Measurements from ENCODE around the gene NR3C2. TPM values are rescaled to one million over a fixed set of nuclear protein-coding genes. Genes with fewer than 3 reads are reported as not detected.

The NR3C2 gene
- total RNA-seq, 1 donor from 2014 or later: 0.79 TPM

DNA sequence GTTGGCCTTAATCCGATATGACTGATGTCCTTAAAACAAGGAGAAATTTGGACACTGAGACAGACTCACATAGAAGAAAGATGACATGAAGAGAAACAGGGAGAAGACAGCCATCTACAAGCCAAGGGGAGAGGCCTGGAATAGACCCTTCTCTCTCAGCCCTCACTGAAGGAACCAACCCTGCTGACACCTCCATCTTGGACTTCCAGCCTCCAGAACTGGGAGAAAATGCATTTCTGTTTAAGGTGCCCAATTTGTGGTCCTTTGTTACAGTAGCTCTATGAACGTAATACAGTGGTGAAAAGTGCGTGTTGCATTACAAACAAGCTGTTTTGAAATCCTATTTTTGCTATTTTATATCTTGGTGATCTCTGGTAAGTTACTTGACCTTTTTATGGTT is 366.8 kb downstream of the NR3C2 start:
- Histone ChIP-seq H3K27me3 (ENCODE audit: control insufficient read depth, insufficient read depth, low read length) (no peaks in the 10 kb centered on the region), H3K36me3 (ENCODE audit: control insufficient read depth, insufficient read depth, low read length) (peaks cover 6% of the 10 kb centered on the region), H3K4me3 (ENCODE audit: low read depth, low read length) (no peak overlapping the region)
- no peak for DNase-seq (ENCODE audit: low read depth)
- TF ChIP-seq, protein P1, sequence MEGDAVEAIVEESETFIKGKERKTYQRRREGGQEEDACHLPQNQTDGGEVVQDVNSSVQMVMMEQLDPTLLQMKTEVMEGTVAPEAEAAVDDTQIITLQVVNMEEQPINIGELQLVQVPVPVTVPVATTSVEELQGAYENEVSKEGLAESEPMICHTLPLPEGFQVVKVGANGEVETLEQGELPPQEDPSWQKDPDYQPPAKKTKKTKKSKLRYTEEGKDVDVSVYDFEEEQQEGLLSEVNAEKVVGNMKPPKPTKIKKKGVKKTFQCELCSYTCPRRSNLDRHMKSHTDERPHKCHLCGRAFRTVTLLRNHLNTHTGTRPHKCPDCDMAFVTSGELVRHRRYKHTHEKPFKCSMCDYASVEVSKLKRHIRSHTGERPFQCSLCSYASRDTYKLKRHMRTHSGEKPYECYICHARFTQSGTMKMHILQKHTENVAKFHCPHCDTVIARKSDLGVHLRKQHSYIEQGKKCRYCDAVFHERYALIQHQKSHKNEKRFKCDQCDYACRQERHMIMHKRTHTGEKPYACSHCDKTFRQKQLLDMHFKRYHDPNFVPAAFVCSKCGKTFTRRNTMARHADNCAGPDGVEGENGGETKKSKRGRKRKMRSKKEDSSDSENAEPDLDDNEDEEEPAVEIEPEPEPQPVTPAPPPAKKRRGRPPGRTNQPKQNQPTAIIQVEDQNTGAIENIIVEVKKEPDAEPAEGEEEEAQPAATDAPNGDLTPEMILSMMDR (IDR thresholded peaks at IDR 0.05; ENCODE audit: insufficient read depth, low read length, severe bottlenecking): no peak
- FAIRE-seq: peak; percentile 62

DNA sequence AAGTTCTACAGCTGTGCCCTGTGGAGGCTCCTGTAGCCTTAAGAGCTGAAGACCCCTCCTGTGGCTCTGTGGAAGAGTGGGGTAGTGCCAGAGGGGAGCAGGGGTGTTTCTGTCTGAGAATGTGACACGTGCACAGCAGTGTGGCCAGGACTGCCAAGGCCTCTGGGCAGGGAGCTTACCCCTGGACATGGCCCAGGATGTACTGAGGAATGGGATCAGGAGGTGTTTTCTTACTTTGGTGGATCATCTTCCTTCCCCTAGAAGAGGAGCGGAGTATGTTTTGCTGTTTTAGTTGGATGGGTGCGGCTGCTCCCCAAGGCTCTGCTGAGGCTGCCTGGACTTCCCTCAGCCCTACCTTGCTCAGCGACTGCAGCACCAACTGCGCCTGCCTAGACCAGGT is 367.8 kb downstream of the NR3C2 start:
- no peak overlapping the region for H3K4me3 ChIP-seq (ENCODE audit: low read depth, low read length)
- H3K36me3 ChIP-seq (ENCODE audit: control insufficient read depth, insufficient read depth, low read length): peaks cover 6% of the 10 kb centered on the region
- FAIRE-seq (peak; percentile 79), DNase-seq (ENCODE audit: low read depth) (no peak)
- TF ChIP-seq, protein P1 (IDR thresholded peaks at IDR 0.05; ENCODE audit: insufficient read depth, low read length, severe bottlenecking): no peak
- H3K27me3 ChIP-seq (ENCODE audit: control insufficient read depth, insufficient read depth, low read length): no peaks in the 10 kb centered on the region

DNA sequence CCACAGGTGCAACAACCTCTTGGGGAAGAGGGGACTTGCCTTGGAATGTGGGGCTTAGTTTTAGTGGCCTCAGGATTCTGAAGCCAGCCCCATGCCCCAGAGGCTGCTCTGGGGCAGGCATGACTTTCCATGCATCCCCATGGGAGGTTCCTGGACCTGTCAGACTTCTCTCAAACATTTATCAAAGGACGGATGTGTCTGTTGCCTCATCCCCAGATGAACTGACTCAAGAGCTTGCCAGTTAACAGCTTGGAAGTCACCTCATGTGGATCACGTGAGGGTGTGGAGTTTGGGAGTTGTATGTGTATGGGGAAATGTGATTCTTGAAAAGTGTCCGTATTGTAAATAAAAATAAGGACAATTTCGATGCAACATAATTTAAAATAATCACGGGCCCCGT is 368.9 kb downstream of the NR3C2 start:
- DNase-seq (ENCODE audit: low read depth) (no peak), FAIRE-seq (no peak)
- H3K36me3 ChIP-seq (ENCODE audit: control insufficient read depth, insufficient read depth, low read length): peaks cover 6% of the 10 kb centered on the region
- H3K4me3 ChIP-seq (ENCODE audit: low read depth, low read length): no peak overlapping the region
- TF ChIP-seq, protein P1 (IDR thresholded peaks at IDR 0.05; ENCODE audit: insufficient read depth, low read length, severe bottlenecking): no peak
- no peaks in the 10 kb centered on the region for H3K27me3 ChIP-seq (ENCODE audit: control insufficient read depth, insufficient read depth, low read length)

DNA sequence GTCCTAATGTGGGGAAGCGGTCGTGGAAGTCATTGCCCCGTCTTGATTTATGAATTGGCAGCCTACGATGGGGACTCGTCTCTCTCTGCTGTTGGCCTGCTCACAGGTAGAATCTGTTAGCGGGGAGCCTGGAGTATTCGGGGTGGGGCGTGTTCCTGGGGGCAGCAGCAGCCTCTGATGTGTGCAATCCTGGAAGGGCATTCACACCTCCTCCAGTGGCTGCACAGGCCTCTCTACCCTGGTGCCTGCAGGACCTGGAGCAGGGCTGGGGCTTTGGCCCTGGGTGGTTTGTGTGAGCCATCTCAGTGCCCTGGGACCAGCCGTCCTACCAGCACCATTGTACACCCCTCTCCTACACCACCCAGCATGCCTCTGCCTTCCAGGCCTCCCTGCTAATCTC is 369.4 kb downstream of the NR3C2 start:
- H3K36me3 ChIP-seq (ENCODE audit: control insufficient read depth, insufficient read depth, low read length): peaks cover 6% of the 10 kb centered on the region
- FAIRE-seq (no peak), DNase-seq (ENCODE audit: low read depth) (no peak)
- TF ChIP-seq, protein P1 (IDR thresholded peaks at IDR 0.05; ENCODE audit: insufficient read depth, low read length, severe bottlenecking): no peak
- no peak overlapping the region for H3K4me3 ChIP-seq (ENCODE audit: low read depth, low read length)
- H3K27me3 ChIP-seq (ENCODE audit: control insufficient read depth, insufficient read depth, low read length): no peaks in the 10 kb centered on the region

DNA sequence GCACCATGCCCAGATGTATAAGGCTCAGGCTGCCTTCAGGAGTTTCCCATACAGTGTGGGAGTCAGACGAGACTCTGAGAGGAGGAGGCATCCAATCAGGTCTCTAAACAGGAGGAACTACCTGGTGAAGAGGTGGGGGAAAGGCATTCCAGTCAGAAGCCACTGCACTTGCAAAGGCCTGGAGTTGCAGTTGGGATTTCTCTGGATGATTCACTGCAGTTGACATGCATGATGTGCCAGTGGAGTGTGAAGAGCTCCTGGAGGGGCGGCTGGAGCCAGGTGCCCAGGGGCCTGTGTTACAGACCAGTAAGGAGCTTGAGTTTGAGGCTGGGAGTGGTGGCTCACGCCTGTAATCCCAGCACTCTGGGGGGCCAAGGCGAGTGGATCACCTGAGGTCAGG is 371.2 kb downstream of the NR3C2 start:
- H3K27me3 ChIP-seq (ENCODE audit: control insufficient read depth, insufficient read depth, low read length): no peaks in the 10 kb centered on the region
- TF ChIP-seq, protein P1 (IDR thresholded peaks at IDR 0.05; ENCODE audit: insufficient read depth, low read length, severe bottlenecking): no peak
- no peak overlapping the region for H3K4me3 ChIP-seq (ENCODE audit: low read depth, low read length)
- FAIRE-seq (no peak), DNase-seq (ENCODE audit: low read depth) (no peak)
- peaks cover 6% of the 10 kb centered on the region for H3K36me3 ChIP-seq (ENCODE audit: control insufficient read depth, insufficient read depth, low read length)

DNA sequence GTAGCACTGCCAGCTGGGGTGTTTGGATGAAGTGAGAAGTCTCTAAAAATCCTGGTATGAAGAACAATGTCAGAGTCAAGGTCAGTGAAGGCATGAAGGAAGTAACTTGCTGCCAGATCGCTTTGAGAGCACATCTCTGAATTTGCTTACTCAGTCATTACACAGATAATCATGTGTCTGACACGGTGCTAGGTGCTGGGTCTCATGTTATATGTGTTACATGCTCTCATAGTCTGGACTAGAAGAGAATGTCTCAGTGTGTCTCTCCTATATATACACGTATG is 372.4 kb downstream of the NR3C2 start:
- TF ChIP-seq, protein P1 (IDR thresholded peaks at IDR 0.05; ENCODE audit: insufficient read depth, low read length, severe bottlenecking): no peak
- FAIRE-seq (no peak), DNase-seq (ENCODE audit: low read depth) (no peak)
- H3K4me3 ChIP-seq (ENCODE audit: low read depth, low read length): no peak overlapping the region
- H3K36me3 ChIP-seq (ENCODE audit: control insufficient read depth, insufficient read depth, low read length): peaks cover 6% of the 10 kb centered on the region
- no peaks in the 10 kb centered on the region for H3K27me3 ChIP-seq (ENCODE audit: control insufficient read depth, insufficient read depth, low read length)
